Fibroblast of lung (primary cell): ENCODE results near the gene AGGF1. TPM values are rescaled to one million over a fixed set of nuclear protein-coding genes. Genes with fewer than 3 reads are reported as not detected.

ENCODE experiments used
- DNase-seq, 2 donors: peaks; one replicate each; pipeline versions ENCODE4 v3.0.0 to v3.0.0-alpha.2; 2010; ENCODE audit warnings: low read depth in 2 of 2
- H2AFZ ChIP-seq: 2 replicates; pipeline ENCODE4 v1.5.1; 2012; ENCODE audit warnings: low read length, control low read depth, inconsistent platforms
- H3K27ac ChIP-seq: 2 replicates; pipeline ENCODE4 v1.5.1; 2011; ENCODE audit warnings: low read length, control low read depth; ENCODE audit not compliant: insufficient read depth
- H3K27me3 ChIP-seq: 2 replicates; pipeline ENCODE4 v1.5.1; 2011; ENCODE audit warnings: mild to moderate bottlenecking, low read length; ENCODE audit not compliant: control insufficient read depth, insufficient read depth
- H3K36me3 ChIP-seq: 2 replicates; pipeline ENCODE4 v1.5.1; 2011; ENCODE audit warnings: low read length; ENCODE audit not compliant: control insufficient read depth, insufficient read depth
- H3K4me1 ChIP-seq: 2 replicates; pipeline ENCODE4 v1.5.1; 2011; ENCODE audit warnings: low read length; ENCODE audit not compliant: control insufficient read depth, insufficient read depth; ENCODE audit errors: extremely low read depth
- H3K4me2 ChIP-seq: 2 replicates; pipeline ENCODE4 v1.5.1; 2011; ENCODE audit warnings: low read length, control low read depth; ENCODE audit not compliant: insufficient read depth; ENCODE audit errors: extremely low read depth
- H3K4me3 ChIP-seq, 4 experiments: fragments of 200-600 bp in 1 of 4; sonication (generic) in 1 of 4; replicated peaks in 1 of 4; 2 replicates each; pipeline ENCODE4 v1.5.1; 2011 to 2016; ENCODE audit warnings: low read length in 4 of 4, low read depth in 3 of 4, mild to moderate bottlenecking in 3 of 4, control low read depth in 2 of 4, inconsistent platforms in 1 of 4, mixed read lengths in 1 of 4; ENCODE audit not compliant: insufficient read depth in 1 of 4; ENCODE audit errors: control extremely low read depth in 1 of 4
- H3K79me2 ChIP-seq: 2 replicates; pipeline ENCODE4 v1.5.1; 2012; ENCODE audit warnings: mild to moderate bottlenecking, low read length, inconsistent platforms; ENCODE audit not compliant: control insufficient read depth, insufficient read depth
- H3K9ac ChIP-seq: 2 replicates; pipeline ENCODE4 v1.5.1; 2011; ENCODE audit warnings: mild to moderate bottlenecking, low read length, control low read depth; ENCODE audit not compliant: insufficient read depth
- H3K9me3 ChIP-seq: 2 replicates; pipeline ENCODE4 v1.5.1; 2012; ENCODE audit warnings: low read depth, low read length; ENCODE audit not compliant: control insufficient read depth, insufficient read depth
- H4K20me1 ChIP-seq: 2 replicates; pipeline ENCODE4 v1.5.1; 2011; ENCODE audit warnings: low read length; ENCODE audit not compliant: control insufficient read depth, insufficient read depth; ENCODE audit errors: extremely low read depth
- CTCF ChIP-seq, 2 donors: IDR thresholded peaks in 1 of 2; conservative IDR thresholded peaks in 1 of 2; 1 replicate in 1 of 2; 2 replicates in 1 of 2; pipeline ENCODE4 v1.5.1; 2011 to 2012; ENCODE audit warnings: low read length in 2 of 2, control low read depth in 1 of 2, inconsistent platforms in 1 of 2, low read depth in 1 of 2, mild to moderate bottlenecking in 1 of 2
- EZH2 ChIP-seq: IDR thresholded peaks from 2 replicates; pipeline ENCODE4 v1.5.1; 2012; ENCODE audit warnings: low read length, control low read depth, mild to moderate bottlenecking; ENCODE audit errors: missing control alignments
- polyA plus RNA-seq, 2 donors: library from polyadenylated mRNA; depleted of rRNA in 1 of 2; stranded (reverse) in 1 of 2; unstranded in 1 of 2; fragments of >200 nt; gene quantifications; 2 replicates each; pipeline ENCODE4 v1.2.1, GENCODE V29; 2011 to 2012; ENCODE audit warnings: missing spikeins in 1 of 2
- total RNA-seq: library from RNA; depleted of rRNA; stranded (reverse); fragments of >200 nt; gene quantifications from 2 replicates; pipeline ENCODE4 v1.2.1, GENCODE V29; 2014

AGGF1 gene
- total and polyA plus RNA-seq, 2 donors (not counting 1 experiment from before 2014, with no cell fraction given), result 15.5 to 25.1 TPM

- Histone ChIP-seq H3K9ac (no peak overlapping the region), H3K4me1 (peaks cover 2% of the 10 kb centered on the region), H3K9me3 (no peaks in the 10 kb centered on the region), H3K27ac (no peak overlapping the region), H3K27me3 (no peaks in the 10 kb centered on the region), H3K36me3 (no peaks in the 10 kb centered on the region), H3K4me2 (no peak overlapping the region), H3K79me2 (no peaks in the 10 kb centered on the region), H3K4me3 (no peak overlapping the region), H2AFZ (no peak overlapping the region), H4K20me1 (no peaks in the 10 kb centered on the region)
- no peak for DNase-seq
- TF ChIP-seq EZH2, result no peak
- no peak for TF ChIP-seq CTCF (conservative IDR thresholded peaks at IDR 0.05 in 1 of 2, IDR thresholded peaks at IDR 0.05 in 1 of 2; ENCODE audit: low read depth in 1 of 2, low read length in 2 of 2)
Measured at GRCh38 chr5:77066184-77066583, 36.0 kb downstream of the AGGF1 start.

GRCh38 chr5:77066823-77067442 lies 36.7 kb downstream of the AGGF1 start:
- no peak for TF ChIP-seq CTCF (conservative IDR thresholded peaks at IDR 0.05 in 1 of 2, IDR thresholded peaks at IDR 0.05 in 1 of 2; ENCODE audit: low read depth in 1 of 2, low read length in 2 of 2)
- no peak overlapping the region for H3K27ac ChIP-seq
- H3K79me2 ChIP-seq, result no peaks in the 10 kb centered on the region
- no peaks in the 10 kb centered on the region for H3K36me3 ChIP-seq
- H3K9me3 ChIP-seq, result no peaks in the 10 kb centered on the region
- no peak overlapping the region for H2AFZ ChIP-seq
- DNase-seq, result peak; percentile 68 to 92
- H3K4me1 ChIP-seq, result peaks cover 2% of the 10 kb centered on the region
- H3K9ac ChIP-seq, result no peak overlapping the region
- H4K20me1 ChIP-seq, result no peaks in the 10 kb centered on the region
- H3K4me2 ChIP-seq, result peak overlapping the region; percentile 48
- H3K27me3 ChIP-seq, result no peaks in the 10 kb centered on the region
- no peak overlapping the region for H3K4me3 ChIP-seq

- peak; percentile 50 to 67 for DNase-seq
- Histone ChIP-seq H3K9me3 (no peaks in the 10 kb centered on the region), H3K79me2 (no peaks in the 10 kb centered on the region), H3K9ac (no peak overlapping the region), H3K4me3 (no peak overlapping the region), H4K20me1 (no peaks in the 10 kb centered on the region), H3K36me3 (no peaks in the 10 kb centered on the region), H3K27ac (no peak overlapping the region), H3K4me2 (no peak overlapping the region), H2AFZ (no peak overlapping the region), H3K27me3 (no peaks in the 10 kb centered on the region), H3K4me1 (peaks cover 8% of the 10 kb centered on the region)
- TF ChIP-seq CTCF (conservative IDR thresholded peaks at IDR 0.05 in 1 of 2, IDR thresholded peaks at IDR 0.05 in 1 of 2; ENCODE audit: low read depth in 1 of 2, low read length in 2 of 2) (no peak), EZH2 (no peak)
Measured at GRCh38 chr5:77073667-77074066, 43.5 kb downstream of the AGGF1 start.
